T1000 (cell line): ENCODE measurements around the gene C6orf89.
A peak's percentile ranks its signal among the peaks of the same experiment; 100 is the strongest.

Experiments
- DNase-seq: peaks from one replicate; lab custom pipeline; 2025; ENCODE audit warnings: mixed read lengths; lab: John Stamatoyannopoulos, UW

Gene C6orf89

DNA sequence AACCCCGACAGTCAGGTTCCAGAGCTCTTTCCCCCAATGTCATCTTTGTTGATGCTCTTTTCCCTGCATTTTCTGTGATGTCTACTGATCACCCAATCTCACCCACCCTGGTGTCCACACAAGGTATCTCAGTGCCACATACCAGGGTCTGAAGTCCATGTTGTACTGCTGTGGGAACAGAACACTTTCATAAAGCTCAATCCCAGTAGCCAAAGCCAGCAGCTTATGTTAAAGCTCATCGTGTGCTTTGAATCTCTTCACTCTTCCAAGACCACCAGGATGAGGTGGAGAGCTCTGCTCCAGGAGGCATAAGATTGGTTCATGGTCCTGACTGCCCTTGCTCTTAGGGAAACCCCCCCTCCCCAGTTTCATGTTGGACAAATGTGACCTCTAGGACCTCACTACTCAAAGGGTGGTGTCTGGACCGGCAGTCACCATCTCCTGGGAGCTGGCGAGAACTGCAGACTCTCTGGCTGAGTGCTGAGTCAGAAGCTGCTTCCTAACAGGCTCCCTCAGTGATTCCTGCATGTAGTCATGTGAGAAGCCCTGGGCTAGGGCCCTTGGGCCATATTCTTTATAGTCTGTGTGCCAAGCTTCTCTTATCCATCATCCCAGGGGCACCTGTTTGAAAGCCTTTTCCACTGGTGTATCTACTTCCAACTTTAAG lies 33.1 kb upstream of the C6orf89 start:
- peak; percentile 66 for DNase-seq

DNA sequence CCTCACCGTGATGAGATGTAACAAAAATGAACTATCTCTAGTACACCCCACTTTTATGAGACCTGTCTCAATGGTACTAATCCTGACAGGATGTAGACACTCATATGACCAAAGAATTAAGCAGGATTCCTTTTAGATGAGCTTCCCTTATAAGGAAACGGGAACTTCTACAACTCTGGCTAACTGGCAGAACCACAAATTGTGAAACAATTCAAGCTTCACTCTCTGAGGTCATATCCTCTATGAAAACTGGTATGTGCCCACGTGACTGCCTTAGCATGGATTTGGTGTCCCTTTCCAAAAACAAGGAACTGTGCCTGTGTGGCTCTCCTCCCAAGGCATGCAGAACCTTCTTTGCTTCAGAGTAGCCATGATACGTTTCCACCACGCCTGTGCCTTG lies 32.4 kb upstream of the C6orf89 start:
- DNase-seq = peak; percentile 27

DNA sequence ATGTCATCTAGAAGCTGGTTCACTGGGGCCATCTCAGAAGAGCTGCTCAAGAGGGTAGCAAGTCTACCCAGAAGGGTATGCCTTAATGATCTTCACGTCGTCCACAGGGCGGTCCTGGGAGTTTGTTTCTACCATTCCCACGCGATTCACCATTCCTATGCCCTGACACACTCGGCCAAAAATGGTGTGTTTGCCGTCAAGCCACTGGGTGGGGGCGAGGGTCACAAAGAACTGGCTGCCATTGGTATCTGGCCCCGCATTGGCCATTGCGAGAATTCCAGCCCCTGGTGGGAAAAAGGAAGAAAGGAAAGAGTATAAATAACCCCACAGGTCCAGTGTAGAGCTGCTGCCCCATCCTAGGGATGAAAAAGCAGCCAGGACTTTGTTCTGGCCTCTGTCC lies 30.0 kb upstream of the C6orf89 start:
- no peak for DNase-seq

GRCh38 chr6:36856277-36856676 lies 29.5 kb upstream of the C6orf89 start:
- DNase-seq = no peak

- DNase-seq = no peak
Measured at GRCh38 chr6:36857325-36857724, 28.4 kb upstream of the C6orf89 start.

- DNase-seq = no peak
Measured at GRCh38 chr6:36858407-36858981, 27.3 kb upstream of the C6orf89 start.

- no peak for DNase-seq
Measured at GRCh38 chr6:36860126-36860525, 25.6 kb upstream of the C6orf89 start.

DNA sequence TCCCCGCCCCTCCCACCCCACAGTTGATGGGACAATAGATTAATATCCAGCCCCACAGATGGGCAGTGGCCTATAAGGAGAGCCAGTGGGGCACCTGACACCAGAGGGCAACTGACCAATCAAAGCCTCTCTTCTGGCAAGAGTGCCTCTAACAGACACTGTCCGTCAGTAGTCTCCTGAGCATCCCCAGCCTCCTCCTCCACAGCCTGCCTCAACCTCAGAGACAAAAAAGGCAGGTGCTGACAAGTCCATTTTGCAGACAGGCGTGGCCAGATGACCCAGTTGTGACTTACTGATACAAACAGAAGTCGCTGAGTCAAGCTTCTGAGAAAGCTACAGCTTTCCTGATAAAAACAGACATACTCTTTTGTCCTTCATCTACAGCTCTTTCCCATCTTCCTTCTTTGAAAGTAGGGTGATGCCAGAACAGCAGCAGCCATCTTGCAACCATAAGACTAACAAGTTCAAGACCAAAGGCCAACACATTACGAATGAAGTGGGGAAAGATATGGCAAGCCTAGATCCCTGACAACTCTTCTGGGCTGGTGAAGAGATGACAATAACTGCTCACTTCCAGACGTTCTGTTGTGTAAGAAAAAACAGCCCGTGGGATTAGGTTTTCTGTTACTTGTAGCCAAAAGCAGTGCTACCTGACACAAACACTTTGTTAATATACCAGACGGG lies 23.4 kb upstream of the C6orf89 start:
- DNase-seq = no peak

DNA sequence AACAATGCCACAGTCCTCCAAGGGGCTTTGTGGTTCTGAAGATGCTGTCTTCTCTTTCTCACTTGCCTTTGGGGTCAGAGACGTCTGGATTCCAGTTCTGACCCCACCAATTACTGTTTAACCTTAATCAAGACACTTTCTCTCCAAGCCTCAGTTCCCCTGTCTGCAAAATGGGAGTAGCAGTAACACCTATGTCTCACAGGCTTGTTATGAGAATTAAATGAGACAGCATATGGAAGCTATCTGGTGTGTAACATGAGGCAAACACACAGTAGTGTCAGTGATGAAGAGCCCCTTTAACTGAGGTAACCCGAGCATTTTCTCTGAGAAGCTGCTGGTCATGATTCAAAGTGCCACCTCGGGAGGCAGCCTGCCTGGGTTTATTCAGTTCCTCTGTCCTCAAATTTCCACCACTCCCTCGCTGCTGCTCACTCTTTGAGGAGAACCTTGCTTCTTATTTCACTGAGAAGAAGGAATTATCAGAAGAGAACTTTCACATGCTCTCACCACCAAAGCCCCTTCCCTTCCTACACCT lies 22.8 kb upstream of the C6orf89 start:
- DNase-seq = no peak

DNA sequence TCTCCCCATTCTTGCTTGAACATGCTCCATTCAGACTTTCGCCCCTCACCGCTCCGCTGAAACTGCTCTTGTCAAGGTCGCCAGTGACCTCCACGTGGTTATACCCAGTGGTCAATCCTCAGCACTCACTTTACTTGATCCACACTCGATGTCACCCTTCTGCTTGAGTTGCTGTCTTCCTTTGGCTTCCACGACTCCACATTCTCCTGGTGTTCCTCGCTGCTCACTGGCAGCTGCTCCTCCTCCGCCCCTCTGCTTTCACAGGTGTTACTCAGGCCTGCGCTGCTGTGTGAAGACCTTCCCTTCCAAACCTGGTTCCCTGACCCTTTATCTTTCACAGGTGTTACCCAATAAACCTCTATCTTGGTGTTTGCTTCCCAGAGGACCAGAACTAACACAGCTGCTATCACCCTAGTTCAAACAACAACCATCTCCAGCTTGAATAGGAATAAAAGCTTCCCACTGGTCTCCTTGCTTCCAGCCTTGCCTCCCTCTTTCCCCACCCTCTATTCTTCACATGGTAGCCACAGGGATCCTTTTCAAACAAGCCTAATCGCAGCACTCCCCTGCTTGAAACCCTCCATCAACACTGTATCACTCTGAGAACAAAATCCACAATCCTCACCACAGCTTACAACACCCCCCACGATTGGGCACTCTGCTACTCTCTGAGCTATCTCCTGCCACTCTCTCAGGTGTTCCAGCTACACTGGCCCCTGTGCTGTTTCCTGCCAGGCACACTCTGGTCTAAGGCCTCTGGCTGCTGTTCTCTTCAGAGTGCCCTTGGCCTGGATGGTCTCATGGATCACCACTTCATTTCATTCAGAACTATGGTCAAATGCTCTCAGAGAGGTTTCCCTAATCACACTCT lies 21.8 kb upstream of the C6orf89 start:
- no peak for DNase-seq

- DNase-seq = no peak
Measured at GRCh38 chr6:36865835-36866234, 19.9 kb upstream of the C6orf89 start.

DNA sequence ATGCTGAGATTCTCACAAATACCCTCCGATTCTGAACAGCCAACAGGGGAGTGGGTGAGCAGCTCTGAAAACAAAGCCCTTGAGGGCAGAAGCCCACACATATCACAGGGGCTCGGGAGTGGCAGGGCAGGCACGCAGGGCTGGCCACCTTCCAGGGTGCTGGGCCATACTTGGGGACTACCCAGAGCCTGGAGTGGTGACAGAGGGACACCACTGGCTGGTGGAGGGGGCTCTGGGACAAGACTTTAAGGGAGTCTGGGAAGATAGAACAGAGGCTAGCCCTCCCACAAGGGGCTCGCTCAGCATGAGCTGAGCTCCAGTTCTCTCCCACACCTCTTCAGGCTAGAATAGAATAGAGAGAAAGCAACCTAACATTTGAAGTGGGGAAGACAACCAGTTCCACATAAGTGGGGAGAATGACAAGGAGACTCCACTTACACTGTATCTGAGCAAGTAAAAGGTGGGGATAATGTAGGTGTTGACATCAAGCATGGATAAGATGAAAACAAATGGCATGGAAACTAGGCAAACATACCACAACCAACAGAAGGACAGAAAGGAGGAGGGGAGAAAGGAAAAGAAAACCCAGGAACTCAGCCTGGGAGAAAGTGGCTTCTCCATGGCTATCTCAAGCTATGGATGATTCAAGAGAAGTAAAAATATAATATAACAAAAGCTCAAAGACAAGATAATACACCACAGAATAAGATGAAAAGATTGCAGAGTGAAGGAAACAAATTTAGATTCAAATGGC lies 18.1 kb upstream of the C6orf89 start:
- DNase-seq = no peak

DNA sequence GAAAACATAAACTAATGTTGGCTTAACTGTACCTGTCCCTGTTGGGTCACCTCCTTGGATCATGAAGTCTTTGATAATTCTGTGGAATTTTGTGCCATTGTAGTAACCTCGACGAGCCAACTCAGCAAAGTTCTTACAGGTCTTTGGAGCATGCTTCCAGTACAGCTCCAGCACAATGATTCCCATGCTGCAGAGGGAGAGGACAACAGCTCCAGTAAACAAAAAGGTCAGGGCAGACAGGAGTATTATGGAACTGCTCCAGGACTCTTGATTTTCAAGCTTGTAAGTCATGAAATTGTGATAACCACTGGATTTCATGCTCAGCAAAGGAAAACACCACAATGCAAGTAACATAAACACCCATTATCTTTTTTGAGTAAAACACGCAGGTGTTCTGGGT lies 14.1 kb upstream of the C6orf89 start:
- DNase-seq = no peak

- DNase-seq = no peak
Measured at GRCh38 chr6:36873115-36873514, 12.6 kb upstream of the C6orf89 start.

- DNase-seq = no peak
Measured at GRCh38 chr6:36873612-36874442, 11.9 kb upstream of the C6orf89 start.

GRCh38 chr6:36874443-36875249 lies 11.1 kb upstream of the C6orf89 start, which contains the start of gene PPIL1:
Gene PPIL1, minus strand, starts transcription at chr6:36874803. Its CDS starts 31 bp downstream, at chr6:36874772.
- peak; percentile 91 for DNase-seq

DNA sequence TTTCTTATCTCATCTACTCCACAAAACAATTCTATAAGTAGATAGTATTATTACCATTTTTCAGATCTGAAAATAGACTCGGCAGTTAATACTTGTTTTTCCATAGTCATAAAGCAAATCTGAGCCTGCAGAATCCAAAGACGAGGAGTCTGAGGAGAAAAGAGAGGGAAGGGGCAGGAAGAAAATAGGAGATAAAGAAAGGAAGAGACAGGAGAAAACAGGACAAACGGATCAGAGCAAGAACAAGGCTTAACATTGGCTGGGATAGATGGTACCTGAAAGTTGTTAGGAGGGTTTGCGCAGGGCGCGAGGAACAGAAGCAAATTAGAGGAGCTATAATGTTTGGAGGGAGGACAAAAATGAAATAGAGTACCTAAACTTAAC lies 10.5 kb upstream of the C6orf89 start:
- no peak for DNase-seq

DNA sequence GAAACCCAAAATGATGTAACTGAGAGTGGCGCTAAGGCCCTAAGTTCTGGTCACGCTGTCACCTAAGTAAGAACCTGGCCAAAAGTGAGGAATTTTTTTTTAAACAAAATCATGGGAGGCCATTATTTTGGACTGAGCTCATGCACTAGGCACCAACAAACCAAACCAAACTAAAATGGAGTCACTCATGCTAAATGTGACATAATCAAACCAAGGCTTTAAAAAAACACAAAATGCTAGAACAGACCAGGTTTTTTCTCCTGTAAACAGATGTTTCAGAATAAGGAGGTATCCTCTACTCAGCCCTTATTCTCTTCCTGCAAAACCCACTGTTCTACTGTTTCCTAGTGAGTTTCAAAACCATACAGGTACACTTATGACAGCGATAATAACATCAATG lies 1.1 kb upstream of the C6orf89 start:
- DNase-seq = no peak

DNA sequence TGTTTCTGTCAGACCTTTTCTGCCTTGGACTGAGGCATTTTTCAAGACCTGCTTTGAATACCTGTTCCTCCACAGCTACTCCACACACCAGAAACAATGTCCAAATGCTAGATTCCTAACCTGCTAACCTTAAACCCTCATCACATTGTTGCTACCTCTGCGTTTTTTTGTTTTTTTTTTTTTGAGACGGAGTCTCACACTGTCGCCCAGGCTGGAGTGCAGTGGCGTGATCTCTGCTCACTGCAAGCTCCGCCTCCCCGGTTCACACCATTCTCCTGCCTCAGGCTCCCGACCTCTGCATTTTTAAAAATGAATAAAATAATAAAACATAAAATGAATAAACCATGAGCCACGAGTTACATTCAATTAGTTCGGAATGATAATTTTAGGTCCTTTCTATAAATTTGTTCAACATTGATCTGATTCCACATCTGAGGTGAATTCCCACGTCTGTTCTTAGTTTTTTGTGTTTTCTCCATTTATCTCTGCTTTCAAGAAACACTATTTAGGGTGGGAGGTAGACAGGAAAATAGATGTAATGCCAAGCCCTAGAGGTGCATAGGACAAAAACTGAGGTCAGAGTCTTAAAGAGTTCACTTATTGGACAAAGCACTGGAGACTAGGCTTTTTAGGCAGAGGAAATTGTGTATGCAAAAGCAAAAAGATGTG lies 1.3 kb downstream of the C6orf89 start:
- no peak for DNase-seq
